K562 (cell line): ENCODE results near the gene SCN1B.

Source experiments
- CBX1 ChIP-seq: sonication (generic); IDR thresholded peaks from 2 replicates; pipeline ENCODE4 v1.6.1; 2016; ENCODE audit warnings: antibody characterized with exemption, low read depth, mild to moderate bottlenecking
- CHCHD3 ChIP-seq: fragments of 250-450 bp; sonication (Bioruptor Pico); IDR thresholded peaks from 2 replicates; pipeline ENCODE4 v2.1.2; 2022; ENCODE audit warnings: mild to moderate bottlenecking
- CTBP1 ChIP-seq: fragments of 450-650 bp; IDR thresholded peaks from 2 replicates; pipeline ENCODE4 v1.6.1; 2016; ENCODE audit warnings: borderline replicate concordance
- CTCF ChIP-seq, 3 experiments: IDR thresholded peaks in 2 of 3; conservative IDR thresholded peaks in 1 of 3; 2 replicates each; pipeline ENCODE4 v1.5.1; 2011 to 2012; ENCODE audit warnings: low read length in 3 of 3, mild to moderate bottlenecking in 3 of 3, control low read depth in 2 of 3, improper control_type of control experiment in 1 of 3, inconsistent platforms in 1 of 3, low read depth in 1 of 3, mixed read lengths in 1 of 3, moderate library complexity in 1 of 3; ENCODE audit not compliant: insufficient read depth in 2 of 3
- GATA2 ChIP-seq: sonication (generic); formaldehyde crosslinking; IDR thresholded peaks from 2 replicates; pipeline ENCODE4 v1.4.0; 2020; ENCODE audit warnings: mild to moderate bottlenecking, missing genetic modification reagents
- GTF2F1 ChIP-seq: IDR thresholded peaks from 2 replicates; pipeline ENCODE4 v1.6.1; 2011; ENCODE audit warnings: low read depth, low read length, improper control_type of control experiment
- KAT7 ChIP-seq: sonication (generic); formaldehyde crosslinking; IDR thresholded peaks from 2 replicates; pipeline ENCODE4 v1.8.0; 2022; ENCODE audit warnings: missing genetic modification reagents, mild to moderate bottlenecking, borderline replicate concordance
- PML ChIP-seq: IDR thresholded peaks from 2 replicates; pipeline ENCODE4 v1.6.1; 2012; ENCODE audit warnings: low read length, inconsistent platforms
- SIRT6 ChIP-seq: IDR thresholded peaks from one replicate; pipeline ENCODE4 v1.6.1; 2012; ENCODE audit warnings: low read depth, mild to moderate bottlenecking, control low read depth, inconsistent platforms, low read length, moderate library complexity
- SMAD4 ChIP-seq: fragments of 250-450 bp; sonication (Bioruptor Pico); conservative IDR thresholded peaks from 2 replicates; pipeline ENCODE4 v1.8.0; 2021; ENCODE audit warnings: inconsistent platforms, mild to moderate bottlenecking, moderate library complexity
- SMARCE1 ChIP-seq: fragments of 450-650 bp; IDR thresholded peaks from 2 replicates; pipeline ENCODE4 v1.7.1; 2016; ENCODE audit warnings: mild to moderate bottlenecking
- ZNF143 ChIP-seq: sonication (generic); formaldehyde crosslinking; IDR thresholded peaks from 2 replicates; pipeline ENCODE4 v1.9.0; 2022; ENCODE audit warnings: mild to moderate bottlenecking, missing genetic modification reagents
- ZNF274 ChIP-seq: IDR thresholded peaks from 2 replicates; pipeline ENCODE4 v1.6.1; 2011; ENCODE audit warnings: low read depth, mild to moderate bottlenecking, low read length, moderate library complexity, borderline replicate concordance
- ZNF57 ChIP-seq: fragments of 450-650 bp; formaldehyde crosslinking; IDR thresholded peaks from 2 replicates; pipeline ENCODE4 v1.4.0; 2020; ENCODE audit warnings: mild to moderate bottlenecking, moderate library complexity

- TF ChIP-seq ZNF274 = no peak
- TF ChIP-seq SIRT6 = no peak
- TF ChIP-seq CBX1 = no peak
- no peak for TF ChIP-seq KAT7 (CRISPR knock-in tag)
- no peak for TF ChIP-seq SMARCE1
- no peak for TF ChIP-seq CTCF (IDR thresholded peaks at IDR 0.05 in 2 of 3, conservative IDR thresholded peaks at IDR 0.05 in 1 of 3; ENCODE audit: insufficient read depth in 2 of 3, low read depth in 1 of 3, low read length in 3 of 3)
- TF ChIP-seq GATA2 (CRISPR knock-in tag) = no peak
- no peak for TF ChIP-seq PML
- TF ChIP-seq CHCHD3 (CRISPR knock-in tag) = no peak
- TF ChIP-seq ZNF57 (CRISPR knock-in tag) = no peak
- no peak for TF ChIP-seq SMAD4
- TF ChIP-seq GTF2F1 = no peak
- TF ChIP-seq CTBP1 = no peak
- TF ChIP-seq ZNF143 (CRISPR knock-in tag) = no peak
Observed at GRCh38 chr19:35066121-35066520, 35.9 kb downstream of the SCN1B start.
